Measurements from ENCODE around the gene DIAPH1.

Gene DIAPH1

DNA sequence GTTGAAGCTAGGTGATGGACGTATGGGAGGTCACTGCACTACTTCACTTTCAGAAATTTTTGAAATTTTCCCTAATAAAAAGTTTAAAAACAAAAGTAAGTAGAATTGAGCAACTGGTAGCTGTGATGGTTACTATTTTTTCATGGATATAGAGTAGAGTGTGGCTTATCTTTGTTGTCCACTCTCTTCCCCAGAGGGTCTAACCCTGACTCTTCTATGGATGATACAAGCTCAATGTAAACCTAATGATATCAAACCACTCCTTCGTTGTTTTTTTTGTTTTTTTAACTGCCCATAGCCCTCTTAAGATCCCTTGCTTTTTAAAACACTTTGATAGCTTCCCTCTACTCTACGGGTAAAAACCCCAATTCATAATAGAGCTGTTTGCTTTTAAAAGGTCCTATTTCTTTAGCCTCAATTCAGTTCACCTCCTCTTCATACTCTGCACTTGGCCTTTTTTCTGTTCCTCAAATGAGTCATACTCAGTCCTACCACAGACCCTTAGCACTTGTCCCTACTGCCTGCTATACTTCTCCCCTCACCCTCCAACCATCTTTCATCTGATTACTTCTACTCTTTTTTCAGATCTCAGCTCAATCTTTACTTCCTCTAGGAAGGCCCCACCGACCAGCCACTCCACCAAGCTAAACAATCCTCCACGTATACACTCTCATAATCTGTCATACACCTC lies 15.2 kb upstream of the DIAPH1 start:
- H3F3A ChIP-seq (ENCODE audit: insufficient read depth, low read length) = peaks cover 11% of the 10 kb centered on the region; the same call in 1 of the 2 replicates
- TF ChIP-seq EZH2 (optimal IDR thresholded peaks at IDR 0.05; ENCODE audit: low read depth, low read length) (no peak), EZH2phosphoT487 (IDR thresholded peaks at IDR 0.05; ENCODE audit: low read length) (no peak)
- TF ChIP-seq, protein P1, sequence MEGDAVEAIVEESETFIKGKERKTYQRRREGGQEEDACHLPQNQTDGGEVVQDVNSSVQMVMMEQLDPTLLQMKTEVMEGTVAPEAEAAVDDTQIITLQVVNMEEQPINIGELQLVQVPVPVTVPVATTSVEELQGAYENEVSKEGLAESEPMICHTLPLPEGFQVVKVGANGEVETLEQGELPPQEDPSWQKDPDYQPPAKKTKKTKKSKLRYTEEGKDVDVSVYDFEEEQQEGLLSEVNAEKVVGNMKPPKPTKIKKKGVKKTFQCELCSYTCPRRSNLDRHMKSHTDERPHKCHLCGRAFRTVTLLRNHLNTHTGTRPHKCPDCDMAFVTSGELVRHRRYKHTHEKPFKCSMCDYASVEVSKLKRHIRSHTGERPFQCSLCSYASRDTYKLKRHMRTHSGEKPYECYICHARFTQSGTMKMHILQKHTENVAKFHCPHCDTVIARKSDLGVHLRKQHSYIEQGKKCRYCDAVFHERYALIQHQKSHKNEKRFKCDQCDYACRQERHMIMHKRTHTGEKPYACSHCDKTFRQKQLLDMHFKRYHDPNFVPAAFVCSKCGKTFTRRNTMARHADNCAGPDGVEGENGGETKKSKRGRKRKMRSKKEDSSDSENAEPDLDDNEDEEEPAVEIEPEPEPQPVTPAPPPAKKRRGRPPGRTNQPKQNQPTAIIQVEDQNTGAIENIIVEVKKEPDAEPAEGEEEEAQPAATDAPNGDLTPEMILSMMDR (IDR thresholded peaks at IDR 0.05; ENCODE audit: low read length) = no peak
- H3K36me3 ChIP-seq (replicated peaks; ENCODE audit: insufficient read depth, low read length) = no peaks in the 10 kb centered on the region; the same call in 1 of the 2 replicates
- no peaks in the 10 kb centered on the region for H3K27me3 ChIP-seq (replicated peaks; ENCODE audit: insufficient read depth, low read length)
- no peaks in the 10 kb centered on the region for H3K9me2 ChIP-seq (replicated peaks; ENCODE audit: insufficient read depth, low read length)
- no peak overlapping the region for H3K27ac ChIP-seq (ENCODE audit: low read length)
- H3K79me2 ChIP-seq (ENCODE audit: low read length) = peaks cover 59% of the 10 kb centered on the region
- no peak for DNase-seq
- no peak overlapping the region for H3K9ac ChIP-seq (ENCODE audit: low read length)
- no peak overlapping the region for H3K4me3 ChIP-seq (ENCODE audit: low read length)
- H3K4me1 ChIP-seq (ENCODE audit: low read length) = peaks cover 16% of the 10 kb centered on the region
- peaks cover 4% of the 10 kb centered on the region; the same call in 1 of the 2 replicates for H4K20me1 ChIP-seq (ENCODE audit: insufficient read depth, low read length)
- H2AFZ ChIP-seq (ENCODE audit: low read length) = no peak overlapping the region
- H3K4me2 ChIP-seq (ENCODE audit: low read depth, low read length) = no peak overlapping the region
- no peaks in the 10 kb centered on the region for H3K9me3 ChIP-seq (replicated peaks; ENCODE audit: insufficient read depth, low read length)

DNA sequence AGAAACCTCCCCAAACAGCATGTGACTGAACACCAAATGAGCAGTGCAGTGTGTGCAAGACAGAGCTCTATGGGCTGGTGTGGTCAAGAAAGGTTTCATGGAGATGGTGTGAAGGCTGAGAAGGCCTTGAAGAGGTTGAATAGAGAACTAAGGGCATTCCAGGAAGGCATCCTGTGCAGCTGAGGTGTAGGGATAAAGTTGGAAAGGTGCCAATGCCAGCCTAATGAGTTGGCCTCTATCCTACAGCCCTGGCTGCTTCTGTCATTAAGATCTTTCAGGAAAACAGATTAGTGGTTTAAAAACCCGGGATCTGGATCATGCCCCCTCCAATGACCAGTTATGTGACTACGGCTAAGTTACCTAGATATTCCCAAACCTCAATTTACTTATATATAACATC lies 13.8 kb upstream of the DIAPH1 start:
- peaks cover 59% of the 10 kb centered on the region for H3K79me2 ChIP-seq (ENCODE audit: low read length)

DNA sequence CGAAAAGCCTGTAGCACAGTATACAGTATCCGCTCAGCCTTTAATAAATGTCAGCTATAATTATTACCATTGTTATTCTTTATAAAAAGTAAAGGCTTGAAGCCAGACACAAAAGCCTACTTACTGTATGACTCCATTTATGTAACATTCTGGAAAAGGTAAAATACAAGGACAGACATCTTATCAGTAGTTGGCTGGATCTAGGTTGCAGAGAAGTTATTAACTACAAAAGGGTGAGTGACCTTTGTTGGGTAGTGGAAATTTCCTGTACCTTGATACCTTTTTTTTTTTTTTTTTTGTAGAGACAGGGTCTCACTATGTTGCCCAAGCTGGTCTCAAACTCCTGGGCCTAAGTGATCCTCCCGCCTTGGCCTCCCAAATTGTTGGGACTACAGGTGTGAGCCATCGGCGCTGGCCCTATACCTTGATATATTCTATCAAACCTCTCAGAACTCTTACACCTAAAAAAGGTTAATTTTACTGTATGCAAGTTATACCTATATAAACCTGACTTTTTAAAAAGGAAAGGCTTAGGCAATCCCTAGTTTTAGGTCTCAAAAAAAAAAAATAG lies 11.9 kb upstream of the DIAPH1 start:
- no peak for DNase-seq
- Histone ChIP-seq H3K27ac (ENCODE audit: low read length) (no peak overlapping the region), H2AFZ (ENCODE audit: low read length) (no peak overlapping the region), H3K4me3 (ENCODE audit: low read length) (no peak overlapping the region), H3K27me3 (replicated peaks; ENCODE audit: insufficient read depth, low read length) (no peaks in the 10 kb centered on the region), H4K20me1 (ENCODE audit: insufficient read depth, low read length) (peaks cover 3% of the 10 kb centered on the region; the same call in 1 of the 2 replicates), H3K4me1 (ENCODE audit: low read length) (peaks cover 8% of the 10 kb centered on the region), H3K79me2 (ENCODE audit: low read length) (peaks cover 50% of the 10 kb centered on the region), H3K4me2 (ENCODE audit: low read depth, low read length) (no peak overlapping the region), H3K9me3 (replicated peaks; ENCODE audit: insufficient read depth, low read length) (no peaks in the 10 kb centered on the region), H3K9me2 (replicated peaks; ENCODE audit: insufficient read depth, low read length) (no peaks in the 10 kb centered on the region), H3K36me3 (replicated peaks; ENCODE audit: insufficient read depth, low read length) (no peaks in the 10 kb centered on the region; the same call in 1 of the 2 replicates), H3F3A (ENCODE audit: insufficient read depth, low read length) (no peaks in the 10 kb centered on the region), H3K9ac (ENCODE audit: low read length) (no peak overlapping the region)
- TF ChIP-seq EZH2 (optimal IDR thresholded peaks at IDR 0.05; ENCODE audit: low read depth, low read length) (no peak), EZH2phosphoT487 (IDR thresholded peaks at IDR 0.05; ENCODE audit: low read length) (no peak)
- TF ChIP-seq, protein P1 (IDR thresholded peaks at IDR 0.05; ENCODE audit: low read length) = no peak

More for the DNA sequence above, 13.8 kb upstream of the DIAPH1 start:
- Histone ChIP-seq H3K4me2 (ENCODE audit: low read depth, low read length) (no peak overlapping the region), H3K36me3 (replicated peaks; ENCODE audit: insufficient read depth, low read length) (no peaks in the 10 kb centered on the region; the same call in 1 of the 2 replicates), H4K20me1 (ENCODE audit: insufficient read depth, low read length) (peaks cover 4% of the 10 kb centered on the region; the same call in 1 of the 2 replicates), H3K27me3 (replicated peaks; ENCODE audit: insufficient read depth, low read length) (no peaks in the 10 kb centered on the region), H3K9me3 (replicated peaks; ENCODE audit: insufficient read depth, low read length) (no peaks in the 10 kb centered on the region), H3F3A (ENCODE audit: insufficient read depth, low read length) (peaks cover 2% of the 10 kb centered on the region; the same call in 1 of the 2 replicates), H3K27ac (ENCODE audit: low read length) (no peak overlapping the region), H3K4me3 (ENCODE audit: low read length) (no peak overlapping the region), H3K4me1 (ENCODE audit: low read length) (peaks cover 13% of the 10 kb centered on the region), H3K9me2 (replicated peaks; ENCODE audit: insufficient read depth, low read length) (no peaks in the 10 kb centered on the region), H2AFZ (ENCODE audit: low read length) (no peak overlapping the region), H3K9ac (ENCODE audit: low read length) (no peak overlapping the region)
- no peak for DNase-seq
- TF ChIP-seq, protein P1 (IDR thresholded peaks at IDR 0.05; ENCODE audit: low read length) = no peak
- TF ChIP-seq EZH2 (optimal IDR thresholded peaks at IDR 0.05; ENCODE audit: low read depth, low read length) (no peak), EZH2phosphoT487 (IDR thresholded peaks at IDR 0.05; ENCODE audit: low read length) (no peak)
